Liver (tissue), 9 donors: ENCODE measurements around the gene AUP1. TPM values are rescaled to one million over a fixed set of nuclear protein-coding genes. Genes with fewer than 3 reads are reported as not detected.

Experiments used
- DNase-seq: peaks from one replicate; pipeline ENCODE4 v3.0.0-alpha.2; 2017; ENCODE audit warnings: low spot score
- H3K27ac ChIP-seq, 2 donors: one replicate each; pipeline ENCODE4 v1.7.0; 2013; ENCODE audit warnings: inconsistent platforms in 2 of 2, low read length in 2 of 2, control low read depth in 1 of 2, low read depth in 1 of 2, mild to moderate bottlenecking in 1 of 2
- H3K27me3 ChIP-seq, 4 donors: one replicate each; pipeline versions ENCODE4 v1.6.1 to v1.7.0; 2013; ENCODE audit warnings: low read length in 3 of 4, inconsistent platforms in 1 of 4, mild to moderate bottlenecking in 1 of 4, moderate library complexity in 1 of 4; ENCODE audit not compliant: control insufficient read depth in 4 of 4, insufficient read depth in 4 of 4
- H3K36me3 ChIP-seq, 4 donors: one replicate each; pipeline versions ENCODE4 v1.6.1 to v1.7.0; 2013; ENCODE audit warnings: low read length in 3 of 4, mild to moderate bottlenecking in 3 of 4, low read depth in 1 of 4, moderate library complexity in 1 of 4; ENCODE audit not compliant: control insufficient read depth in 4 of 4, insufficient read depth in 3 of 4
- H3K4me1 ChIP-seq, 4 donors: one replicate each; pipeline versions ENCODE4 v1.6.1 to v1.7.0; 2013; ENCODE audit warnings: low read length in 3 of 4, mild to moderate bottlenecking in 3 of 4, moderate library complexity in 1 of 4; ENCODE audit not compliant: control insufficient read depth in 4 of 4, insufficient read depth in 4 of 4
- H3K4me3 ChIP-seq, 3 donors: one replicate each; pipeline versions ENCODE4 v1.6.1 to v1.7.0; 2013; ENCODE audit warnings: low read length in 3 of 3, control low read depth in 1 of 3, low read depth in 1 of 3, mild to moderate bottlenecking in 1 of 3
- H3K9ac ChIP-seq, 2 donors: one replicate each; pipeline ENCODE4 v1.7.0; 2013; ENCODE audit warnings: low read length in 2 of 2, mild to moderate bottlenecking in 2 of 2, moderate library complexity in 2 of 2, control low read depth in 1 of 2, low read depth in 1 of 2
- H3K9me3 ChIP-seq, 4 donors: one replicate each; pipeline versions ENCODE4 v1.6.1 to v1.7.0; 2013; ENCODE audit warnings: low read length in 3 of 4; ENCODE audit not compliant: control insufficient read depth in 4 of 4
- ATF3 ChIP-seq: IDR thresholded peaks from 2 replicates; pipeline ENCODE4 v1.6.1; 2016; ENCODE audit warnings: antibody characterized with exemption
- CTCF ChIP-seq: fragments of 150-350 bp; IDR thresholded peaks from 2 replicates; pipeline ENCODE4 v1.5.1; 2017; ENCODE audit warnings: improper control_type of control experiment, low read depth, low read length; ENCODE audit not compliant: missing input control
- EGR1 ChIP-seq, 2 donors: IDR thresholded peaks; 2 replicates each; pipeline ENCODE4 v1.6.1; 2016 to 2018; ENCODE audit warnings: antibody characterized with exemption in 2 of 2, low read depth in 2 of 2
- FOXA1 ChIP-seq: IDR thresholded peaks from 2 replicates; pipeline ENCODE4 v1.6.1; 2016; ENCODE audit warnings: antibody characterized with exemption
- FOXA2 ChIP-seq: IDR thresholded peaks from 2 replicates; pipeline ENCODE4 v1.6.1; 2016; ENCODE audit warnings: antibody characterized with exemption
- GABPA ChIP-seq, 2 donors: IDR thresholded peaks in 1 of 2; conservative IDR thresholded peaks in 1 of 2; 2 replicates each; pipeline ENCODE4 v1.6.1; 2016; ENCODE audit warnings: antibody characterized with exemption in 2 of 2, mild to moderate bottlenecking in 1 of 2, moderate library complexity in 1 of 2
- HNF4A ChIP-seq, 2 donors: conservative IDR thresholded peaks; 2 replicates each; pipeline ENCODE4 v1.6.1; 2016; ENCODE audit warnings: antibody characterized with exemption in 2 of 2, mild to moderate bottlenecking in 2 of 2
- HNF4G ChIP-seq: IDR thresholded peaks from 2 replicates; pipeline ENCODE4 v1.6.1; 2016; ENCODE audit warnings: antibody characterized with exemption
- JUND ChIP-seq, 2 donors: IDR thresholded peaks; 2 replicates each; pipeline ENCODE4 v1.6.1; 2016; ENCODE audit warnings: antibody characterized with exemption in 2 of 2
- MAX ChIP-seq: IDR thresholded peaks from 2 replicates; pipeline ENCODE4 v1.6.1; 2016; ENCODE audit warnings: antibody characterized with exemption
- RXRA ChIP-seq, 2 donors: IDR thresholded peaks; 2 replicates each; pipeline ENCODE4 v1.6.1; 2017 to 2018; ENCODE audit warnings: antibody characterized with exemption in 2 of 2, mild to moderate bottlenecking in 1 of 2
- SP1 ChIP-seq: IDR thresholded peaks from 2 replicates; pipeline ENCODE4 v1.6.1; 2018; ENCODE audit warnings: antibody characterized with exemption, mild to moderate bottlenecking
- TAF1 ChIP-seq: conservative IDR thresholded peaks from 2 replicates; pipeline ENCODE4 v1.6.1; 2016; ENCODE audit warnings: antibody characterized with exemption, mild to moderate bottlenecking
- YY1 ChIP-seq: IDR thresholded peaks from 2 replicates; pipeline ENCODE4 v1.6.1; 2016; ENCODE audit warnings: antibody characterized with exemption, mild to moderate bottlenecking
- ZBTB33 ChIP-seq: IDR thresholded peaks from 2 replicates; pipeline ENCODE4 v1.6.1; 2016; ENCODE audit warnings: antibody characterized with exemption
- WGBS: extraction: QIAGEN DNeasy Blood & Tissue Kit; methylation state at CpG from one replicate; pipeline ENCODE4 v1.1.7; 2013; 5-methylcytosine and 5-hydroxymethylcytosine counted together
- polyA plus RNA-seq, 2 donors: library from polyadenylated mRNA; stranded (reverse) in 1 of 2; unstranded in 1 of 2; fragments of 200-250 nt in 1 of 2; fragments of >200 nt in 1 of 2; fragmentation: Nextera tagmentation in 1 of 2; extraction: Ambion mirVana in 1 of 2; gene quantifications; one replicate each; pipeline versions ENCODE4 v1.2.1 to v1.2.3, GENCODE V29; 2013 to 2015
- total RNA-seq, 2 donors: library from RNA; depleted of rRNA; stranded (reverse); fragments of >200 nt; gene quantifications; one replicate each; pipeline ENCODE4 v1.2.3, GENCODE V29; 2014
- donor health status: healthy.
- donor health status: healthy.
- donor health status: healthy.
- donor health status: healthy.
- donor health status: healthy.

AUP1 gene
- total and polyA plus RNA-seq, 4 donors = 62.6 to 126 (median 109) TPM

GRCh38 chr2:74481431-74481830, 48.1 kb downstream of the AUP1 start:
- Histone ChIP-seq H3K36me3 (peaks cover 0 to 7% (median 0%) of the 10 kb centered on the region in 4 donors), H3K9me3 (no peaks in the 10 kb centered on the region), H3K4me1 (peaks cover 9 to 50% (median 36%) of the 10 kb centered on the region in 4 donors), H3K9ac (peak overlapping the region; percentile 7 to 44), H3K27ac (no peak overlapping the region), H3K27me3 (no peaks in the 10 kb centered on the region), H3K4me3 (peak overlapping the region; percentile 67 to 95 (median 94))
- DNase-seq = no peak
- TF ChIP-seq FOXA2 (no peak), HNF4G (no peak), YY1 (no peak), HNF4A (conservative IDR thresholded peaks at IDR 0.05) (no peak), RXRA (IDR thresholded peaks at IDR 0.05) (no peak), EGR1 (IDR thresholded peaks at IDR 0.05; ENCODE audit: low read depth in 2 of 2) (no peak), FOXA1 (no peak), MAX (no peak), TAF1 (no peak), SP1 (no peak), ZBTB33 (no peak), CTCF (no peak), GABPA (IDR thresholded peaks at IDR 0.05 in 1 of 2, conservative IDR thresholded peaks at IDR 0.05 in 1 of 2) (no peak), ATF3 (no peak), JUND (IDR thresholded peaks at IDR 0.05) (no peak)
- 61% methylated on average over 3 of the region's 3 CpGs for WGBS

Other genes starting within 250 kb of the AUP1 start
- under 1 TPM; 0.42 to 0.50 TPM for gene SLC4A5, start 186.3 kb downstream of the AUP1 start, total RNA-seq
- under 1 TPM; 0.12 to 0.15 TPM for gene SLC4A5, start 186.3 kb downstream of the AUP1 start, polyA plus RNA-seq
- gene DCTN1, start 149.4 kb downstream of the AUP1 start, total RNA-seq = 10 to 100 TPM; 34.8 to 40.9 TPM
- 10 to 100 TPM; 29.7 to 32.1 TPM for gene DCTN1, start 149.4 kb downstream of the AUP1 start, polyA plus RNA-seq
- gene C2orf81, start 108.1 kb downstream of the AUP1 start, total RNA-seq = under 1 TPM; 0.08 to 0.23 TPM
- under 1 TPM; 0.35 to 0.44 TPM for gene C2orf81, start 108.1 kb downstream of the AUP1 start, polyA plus RNA-seq
- gene WDR54, start 108.0 kb downstream of the AUP1 start, total RNA-seq = 1 to 10 TPM; 1.7 to 4.2 TPM
- gene WDR54, start 108.0 kb downstream of the AUP1 start, polyA plus RNA-seq = 1 to 10 TPM; 3.0 to 3.2 TPM
- gene RTKN, start 87.8 kb downstream of the AUP1 start, total RNA-seq = 10 to 100 TPM; 27.8 to 98.0 TPM
- 10 to 100 TPM; 54.4 to 91.7 TPM for gene RTKN, start 87.8 kb downstream of the AUP1 start, polyA plus RNA-seq
- 10 to 100 TPM in 1 of 2 donors, 1 to 10 TPM in 1; 7.0 to 14.8 TPM for gene INO80B, start 74.6 kb downstream of the AUP1 start, total RNA-seq
- gene INO80B, start 74.6 kb downstream of the AUP1 start, polyA plus RNA-seq = 10 to 100 TPM in 1 of 2 donors, 1 to 10 TPM in 1; 2.7 to 14.0 TPM
- gene WBP1, start 71.3 kb downstream of the AUP1 start, total RNA-seq = 10 to 100 TPM; 23.5 to 26.2 TPM
- 10 to 100 TPM; 19.2 to 45.0 TPM for gene WBP1, start 71.3 kb downstream of the AUP1 start, polyA plus RNA-seq
- 10 to 100 TPM; 23.4 to 50.0 TPM for gene MOGS, start 64.3 kb downstream of the AUP1 start, total RNA-seq
- 10 to 100 TPM; 21.2 to 38.6 TPM for gene MOGS, start 64.3 kb downstream of the AUP1 start, polyA plus RNA-seq
- gene MRPL53, start 57.0 kb downstream of the AUP1 start, total RNA-seq = 10 to 100 TPM; 12.6 to 21.0 TPM
- gene MRPL53, start 57.0 kb downstream of the AUP1 start, polyA plus RNA-seq = 10 to 100 TPM; 51.1 to 72.5 TPM
- gene CCDC142, start 46.7 kb downstream of the AUP1 start, total RNA-seq = 10 to 100 TPM; 13.4 to 28.3 TPM
- 1 to 10 TPM; 5.1 to 8.3 TPM for gene CCDC142, start 46.7 kb downstream of the AUP1 start, polyA plus RNA-seq
- 10 to 100 TPM in 1 of 2 donors, 1 to 10 TPM in 1; 9.9 to 26.4 TPM for gene TTC31, start 46.6 kb downstream of the AUP1 start, total RNA-seq
- gene TTC31, start 46.6 kb downstream of the AUP1 start, polyA plus RNA-seq = 10 to 100 TPM; 15.3 to 16.3 TPM
- gene LBX2, start 30.1 kb downstream of the AUP1 start, total RNA-seq = 1 to 10 TPM in 1 of 2 donors, under 1 TPM in 1; 0.84 to 2.7 TPM
- 1 to 10 TPM; 2.3 to 2.8 TPM for gene LBX2, start 30.1 kb downstream of the AUP1 start, polyA plus RNA-seq
- gene PCGF1, start 22.0 kb downstream of the AUP1 start, total RNA-seq = 10 to 100 TPM in 1 of 2 donors, 1 to 10 TPM in 1; 3.3 to 11.1 TPM
- gene PCGF1, start 22.0 kb downstream of the AUP1 start, polyA plus RNA-seq = 10 to 100 TPM; 10.6 to 12.5 TPM
- gene TLX2, start 15.3 kb downstream of the AUP1 start, total RNA-seq = not detected
- gene TLX2, start 15.3 kb downstream of the AUP1 start, polyA plus RNA-seq = not detected
- 1 to 10 TPM in 1 of 2 donors, under 1 TPM in 1; 0.08 to 1.0 TPM for gene DQX1, start 3.5 kb downstream of the AUP1 start, total RNA-seq
- under 1 TPM in 1 of 2 donors, not detected in 1; 0.05 TPM for gene DQX1, start 3.5 kb downstream of the AUP1 start, polyA plus RNA-seq
- 10 to 100 TPM; 18.7 to 81.8 TPM for gene HTRA2, start 227 bp upstream of the AUP1 start, total RNA-seq
- gene HTRA2, start 227 bp upstream of the AUP1 start, polyA plus RNA-seq = 10 to 100 TPM; 13.3 to 18.2 TPM
- gene LOXL3, start 24.2 kb upstream of the AUP1 start, total RNA-seq = 1 to 10 TPM; 1.6 to 2.8 TPM
- gene LOXL3, start 24.2 kb upstream of the AUP1 start, polyA plus RNA-seq = under 1 TPM; 0.31 to 0.98 TPM
- 1 to 10 TPM; 4.6 to 8.6 TPM for gene DOK1, start 25.0 kb upstream of the AUP1 start, total RNA-seq
- 1 to 10 TPM; 2.0 to 3.6 TPM for gene DOK1, start 25.0 kb upstream of the AUP1 start, polyA plus RNA-seq
- gene M1AP, start 118.6 kb upstream of the AUP1 start, total RNA-seq = under 1 TPM; under 0.01 to 0.09 TPM
- under 1 TPM; 0.06 to 0.38 TPM for gene M1AP, start 118.6 kb upstream of the AUP1 start, polyA plus RNA-seq
- 1 to 10 TPM in 1 of 2 donors, under 1 TPM in 1; 0.92 to 1.1 TPM for gene SEMA4F, start 124.5 kb upstream of the AUP1 start, total RNA-seq
- under 1 TPM; 0.57 to 0.99 TPM for gene SEMA4F, start 124.5 kb upstream of the AUP1 start, polyA plus RNA-seq